IMR-90 (cell line): ENCODE measurements around the gene ZNF679. TPM values are rescaled to one million over a fixed set of nuclear protein-coding genes. Genes with fewer than 3 reads are reported as not detected.
"Not testable (repeated sequence)": the region's sequence is repeated elsewhere in the genome, so short reads cannot be mapped to it uniquely, and the experiment has no call there.

Experiments
- ATAC-seq: fragments of 200-7000 bp; cut with Tn5 transposase; 2 replicates; pipeline ENCODE4 v1.9.1; 2020; ENCODE audit warnings: low read depth, mild to moderate bottlenecking, moderate library complexity
- BruUV-seq: library from RNA; stranded (reverse); fragments of 400-500 nt; replicated peaks from 2 replicates; lab custom pipeline; 2021; lab: Mats Ljungman, UMichigan
- CTCF ChIA-PET: fragments of 300-600 bp; formaldehyde crosslinking; extraction: SDS; loops from one replicate; lab custom pipeline; 2021; ENCODE audit warnings: antibody characterized with exemption; lab: Yijun Ruan, JAX
- POLR2A ChIA-PET: fragments of 300-600 bp; sonication (Branson Sonifier 250); formaldehyde crosslinking; loops from one replicate; lab custom pipeline; 2022; ENCODE audit warnings: antibody characterized with exemption; ENCODE audit not compliant: unreplicated experiment; lab: Charles Lee
- DNase-seq: peaks from one replicate; pipeline ENCODE4 v3.0.0; 2013
- H2AFZ ChIP-seq: replicated peaks from 2 replicates; pipeline ENCODE3; 2013; ENCODE audit warnings: low read length, mild to moderate bottlenecking; ENCODE audit not compliant: poor library complexity
- H2AK5ac ChIP-seq: 2 replicates; pipeline ENCODE4 v1.6.1; 2013; ENCODE audit warnings: low read depth, low read length, inconsistent platforms
- H2AK9ac ChIP-seq: replicated peaks from 2 replicates; pipeline ENCODE3; 2013; ENCODE audit warnings: mild to moderate bottlenecking, low read depth, low read length, moderate library complexity; ENCODE audit not compliant: poor library complexity
- H2BK120ac ChIP-seq: 2 replicates; pipeline ENCODE4 v1.6.1; 2013; ENCODE audit warnings: low read depth, low read length, inconsistent platforms
- H2BK15ac ChIP-seq: 3 replicates; pipeline ENCODE4 v1.6.1; 2013; ENCODE audit warnings: low read depth, low read length, inconsistent platforms
- H2BK20ac ChIP-seq: 2 replicates; pipeline ENCODE4 v1.6.1; 2013; ENCODE audit warnings: low read depth, mild to moderate bottlenecking, inconsistent platforms, low read length, moderate library complexity
- H2BK5ac ChIP-seq: 2 replicates; pipeline ENCODE4 v1.6.1; 2013; ENCODE audit warnings: mild to moderate bottlenecking, low read depth, low read length, inconsistent platforms; ENCODE audit not compliant: poor library complexity, severe bottlenecking
- H3K14ac ChIP-seq: replicated peaks from 2 replicates; pipeline ENCODE4 v1.6.1; 2013; ENCODE audit warnings: low read depth, low read length, inconsistent platforms
- H3K18ac ChIP-seq: 2 replicates; pipeline ENCODE4 v1.6.1; 2013; ENCODE audit warnings: low read depth, low read length, control low read depth
- H3K23ac ChIP-seq: 2 replicates; pipeline ENCODE4 v1.6.1; 2013; ENCODE audit warnings: low read depth, low read length, inconsistent platforms
- H3K27ac ChIP-seq: 2 replicates; pipeline ENCODE4 v1.5.1; 2013; ENCODE audit warnings: mild to moderate bottlenecking, control low read depth, low read length; ENCODE audit not compliant: insufficient read depth
- H3K27me3 ChIP-seq: 2 replicates; pipeline ENCODE4 v1.6.1; 2013; ENCODE audit warnings: low read length; ENCODE audit not compliant: control insufficient read depth, insufficient read depth
- H3K36me3 ChIP-seq: 2 replicates; pipeline ENCODE4 v1.6.1; 2013; ENCODE audit warnings: low read length, mixed read lengths; ENCODE audit not compliant: control insufficient read depth, insufficient read depth
- H3K4ac ChIP-seq: 2 replicates; pipeline ENCODE4 v1.6.1; 2013; ENCODE audit warnings: low read depth, low read length, inconsistent platforms
- H3K4me1 ChIP-seq: 2 replicates; pipeline ENCODE4 v1.6.1; 2013; ENCODE audit warnings: low read length, mixed read lengths; ENCODE audit not compliant: control insufficient read depth, insufficient read depth
- H3K4me2 ChIP-seq: 2 replicates; pipeline ENCODE4 v1.6.1; 2013; ENCODE audit warnings: low read depth, mild to moderate bottlenecking, control low read depth, low read length, moderate library complexity
- H3K4me3 ChIP-seq: 2 replicates; pipeline ENCODE4 v1.5.1; 2013; ENCODE audit warnings: low read depth, mild to moderate bottlenecking, control low read depth, low read length, moderate library complexity; ENCODE audit not compliant: insufficient read depth
- H3K56ac ChIP-seq: 2 replicates; pipeline ENCODE4 v1.6.1; 2013; ENCODE audit warnings: low read length, inconsistent platforms; ENCODE audit not compliant: insufficient read depth; ENCODE audit errors: extremely low read depth
- H3K79me1 ChIP-seq, 2 experiments: 2 replicates each; pipeline ENCODE4 v1.6.1; 2013; ENCODE audit warnings: low read length in 2 of 2, inconsistent platforms in 1 of 2, low read depth in 1 of 2
- H3K9ac ChIP-seq: 2 replicates; pipeline ENCODE4 v1.6.1; 2013; ENCODE audit warnings: low read depth, low read length, control low read depth
- H3K9me1 ChIP-seq: 2 replicates; pipeline ENCODE4 v1.6.1; 2013; ENCODE audit warnings: low read length, inconsistent platforms; ENCODE audit not compliant: insufficient read depth
- H3K9me3 ChIP-seq: 2 replicates; pipeline ENCODE4 v1.6.1; 2013; ENCODE audit warnings: low read length; ENCODE audit not compliant: control insufficient read depth, insufficient read depth
- H4K20me1 ChIP-seq: 2 replicates; pipeline ENCODE4 v1.6.1; 2013; ENCODE audit warnings: low read length, inconsistent platforms; ENCODE audit not compliant: insufficient read depth
- H4K5ac ChIP-seq: 2 replicates; pipeline ENCODE4 v1.6.1; 2013; ENCODE audit warnings: mild to moderate bottlenecking, low read depth, low read length, control low read depth
- H4K8ac ChIP-seq, 2 experiments: 2 replicates each; pipeline ENCODE4 v1.6.1; 2013; ENCODE audit warnings: low read depth in 2 of 2, low read length in 2 of 2, control low read depth in 1 of 2, inconsistent platforms in 1 of 2
- H4K91ac ChIP-seq: 2 replicates; pipeline ENCODE4 v1.6.1; 2013; ENCODE audit warnings: low read depth, low read length, inconsistent platforms; ENCODE audit not compliant: insufficient read depth
- WGBS, 2 experiments: methylation state at CpG; one replicate each; pipeline versions ENCODE4 v1.1.5 to v1.1.7; 2013; ENCODE audit warnings: missing lambda C conversion rate in 2 of 2; ENCODE audit not compliant: insufficient read length in 1 of 2; ENCODE audit errors: extremely low coverage in 2 of 2; 5-methylcytosine and 5-hydroxymethylcytosine counted together
- dilution Hi-C: fragments of 300-500 bp; cut with HindIII; formaldehyde crosslinking; loops from one replicate; pipeline ENCODE4 v1.14.3; 2018; ENCODE audit warnings: low sequenced_read_pairs; ENCODE audit not compliant: unreplicated experiment
- in situ Hi-C: fragments of 300-500 bp; cut with MboI; formaldehyde crosslinking; loops from 3 replicates; pipeline ENCODE4 v1.14.3; 2019; ENCODE audit warnings: low sequenced_read_pairs, inconsistent platforms, mixed read lengths
- intact Hi-C: fragments of 100-400 bp; cut with micrococcal nuclease; formaldehyde crosslinking; loops from 2 replicates; pipeline ENCODE4 v1.10.0; 2022
- polyA plus RNA-seq, 3 experiments: library from polyadenylated mRNA; depleted of rRNA; stranded (reverse); fragments of >200 nt; gene quantifications; 2 replicates each; pipeline ENCODE4 v1.2.3, GENCODE V29; 2012; ENCODE audit warnings: low replicate concordance in 1 of 3
- total RNA-seq: library from RNA; depleted of rRNA; stranded (reverse); fragments of >200 nt; gene quantifications from 2 replicates; pipeline ENCODE4 v1.2.3, GENCODE V29; 2012

Gene ZNF679
- total and polyA plus RNA-seq, 2 of the 4 experiments (the other 2 are of a cell fraction), result not detected

GRCh38 chr7:64219710-64220298 lies 8.5 kb upstream of the ZNF679 start:
- H3K27me3 ChIP-seq, intact Hi-C loops, BruUV-seq, H4K5ac ChIP-seq, H4K91ac ChIP-seq, H2BK15ac ChIP-seq, H2BK20ac ChIP-seq, H3K79me1 ChIP-seq, H3K36me3 ChIP-seq, H3K23ac ChIP-seq, H2AFZ ChIP-seq, H3K27ac ChIP-seq, H4K8ac ChIP-seq, in situ Hi-C loops, H3K56ac ChIP-seq, H3K9ac ChIP-seq, H2AK9ac ChIP-seq, DNase-seq, H3K9me1 ChIP-seq, dilution Hi-C loops, POLR2A ChIA-PET, CTCF ChIA-PET, H3K4me1 ChIP-seq, H3K4me3 ChIP-seq, ATAC-seq, H4K20me1 ChIP-seq, H2BK5ac ChIP-seq, H2BK120ac ChIP-seq, H2AK5ac ChIP-seq, H3K4ac ChIP-seq, H3K18ac ChIP-seq, H3K14ac ChIP-seq, H3K4me2 ChIP-seq: not testable (repeated sequence)
- no CpG with 5 or more reads among the region's 5 CpGs for WGBS, 2 experiments
- peaks cover 12% of the 10 kb centered on the region for H3K9me3 ChIP-seq
